ENCODE measurements around the gene FBXO42.

GRCh38 chr1:16236511-16237342 lies 115.6 kb downstream of the FBXO42 start, which contains the start of gene CPLANE2:
- TF ChIP-seq EZH2 (IDR thresholded peaks at IDR 0.05; ENCODE audit: low read depth) (no peak), CTCF (conservative IDR thresholded peaks at IDR 0.05) (0 out of 2 replicates have a peak, but pooled peaks have one; percentile 29)

Measured in PC-9 (cell line).